Suprapubic skin (tissue), 4 donors: ENCODE results near the gene BUD13. TPM values are rescaled to one million over a fixed set of nuclear protein-coding genes. Genes with fewer than 3 reads are reported as not detected.
A peak's percentile ranks its signal among the peaks of the same experiment; 100 is the strongest.

Experiments
- DNase-seq, 2 donors: peaks; one replicate each; pipeline ENCODE4 v3.0.0-alpha.2; 2019; ENCODE audit warnings: low spot score in 2 of 2
- H3K27ac ChIP-seq: fragments of 200-600 bp; sonication (generic); one replicate; pipeline ENCODE4 v1.5.1; 2019
- H3K27me3 ChIP-seq: fragments of 200-600 bp; sonication (generic); one replicate; pipeline ENCODE4 v1.5.1; 2019
- H3K36me3 ChIP-seq: fragments of 200-600 bp; sonication (generic); one replicate; pipeline ENCODE4 v1.5.1; 2019
- H3K4me1 ChIP-seq: fragments of 200-600 bp; sonication (generic); one replicate; pipeline ENCODE4 v1.5.1; 2019
- H3K4me3 ChIP-seq: fragments of 200-600 bp; sonication (generic); one replicate; pipeline ENCODE4 v1.5.1; 2019; ENCODE audit warnings: mild to moderate bottlenecking
- H3K9me3 ChIP-seq: fragments of 200-600 bp; sonication (generic); one replicate; pipeline ENCODE4 v1.5.1; 2019
- EP300 ChIP-seq: sonication (generic); formaldehyde crosslinking; IDR thresholded peaks from one replicate; pipeline ENCODE4 v1.6.1; 2017; ENCODE audit warnings: antibody characterized with exemption
- POLR2A ChIP-seq, 2 donors: fragments of 450-650 bp; IDR thresholded peaks; one replicate each; pipeline ENCODE4 v1.6.1; 2017; ENCODE audit warnings: antibody characterized with exemption in 2 of 2, mild to moderate bottlenecking in 2 of 2, moderate library complexity in 2 of 2
- POLR2AphosphoS5 ChIP-seq, 3 donors: sonication (generic); formaldehyde crosslinking; IDR thresholded peaks; one replicate each; pipeline ENCODE4 v1.6.1; 2017; ENCODE audit warnings: antibody characterized with exemption in 3 of 3
- WGBS: methylation state at CpG from one replicate; pipeline ENCODE4 v1.1.5; 2018; 5-methylcytosine and 5-hydroxymethylcytosine counted together
- total RNA-seq, 4 donors: library from RNA; depleted of rRNA; stranded (reverse); fragments of >200 nt; gene quantifications; one replicate each; pipeline ENCODE4 v1.1.0, GENCODE V29; 2016
- TF ChIP-seq, protein P1 (sequence below), 2 donors: fragments of 200-600 bp in 1 of 2; fragments of 450-650 bp in 1 of 2; sonication (generic) in 1 of 2; IDR thresholded peaks; one replicate each; pipeline ENCODE4 v1.5.1; 2016 to 2019; ENCODE audit warnings: antibody characterized with exemption in 2 of 2, mild to moderate bottlenecking in 1 of 2, moderate library complexity in 1 of 2

Gene BUD13
- total RNA-seq, 4 donors from 2014 or later: 11.5 to 19.4 (median 14.3) TPM

DNA sequence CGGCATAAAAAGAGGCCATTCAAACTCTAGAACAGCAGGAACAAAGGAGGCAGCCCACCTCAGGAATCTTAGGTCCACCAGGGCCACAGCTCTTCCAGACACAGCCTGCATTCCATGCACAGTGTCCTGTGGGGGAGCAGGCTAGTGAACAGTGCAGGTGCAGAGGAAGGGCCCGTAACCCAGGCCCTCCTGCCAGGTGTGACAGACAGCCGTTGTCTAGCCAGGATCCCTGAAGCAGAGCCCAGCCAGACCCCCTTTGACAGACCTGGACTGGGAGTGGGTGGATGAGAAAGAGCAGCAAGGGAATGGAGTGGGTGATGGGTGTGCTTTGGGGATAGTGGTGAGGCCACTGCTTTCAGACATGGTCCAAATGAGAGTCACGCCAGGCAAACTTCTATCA, 16.2 kb upstream of the BUD13 start:
- H3K36me3 ChIP-seq: peaks cover 24% of the 10 kb centered on the region

DNA sequence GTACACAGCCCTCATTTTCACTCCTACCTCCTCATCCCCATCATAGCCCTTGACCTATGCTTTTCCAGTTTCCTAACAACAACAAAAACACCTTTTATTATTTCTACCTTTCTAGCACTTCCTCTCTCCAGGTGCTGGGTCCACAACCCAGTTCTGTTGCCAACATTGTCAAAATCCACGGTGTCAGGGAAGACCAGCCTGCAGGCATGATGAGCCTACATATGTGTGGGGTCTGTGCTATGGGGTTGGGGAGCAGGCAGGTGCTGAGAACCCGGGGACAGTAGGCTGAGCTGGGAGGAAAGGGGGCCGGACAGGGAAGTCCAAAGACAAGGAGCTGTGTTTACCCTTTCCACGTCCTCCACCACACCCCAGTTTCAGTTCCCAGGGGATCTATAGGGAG, 15.7 kb upstream of the BUD13 start:
- H3K4me1 ChIP-seq: peaks cover 25% of the 10 kb centered on the region
- TF ChIP-seq, protein P1, sequence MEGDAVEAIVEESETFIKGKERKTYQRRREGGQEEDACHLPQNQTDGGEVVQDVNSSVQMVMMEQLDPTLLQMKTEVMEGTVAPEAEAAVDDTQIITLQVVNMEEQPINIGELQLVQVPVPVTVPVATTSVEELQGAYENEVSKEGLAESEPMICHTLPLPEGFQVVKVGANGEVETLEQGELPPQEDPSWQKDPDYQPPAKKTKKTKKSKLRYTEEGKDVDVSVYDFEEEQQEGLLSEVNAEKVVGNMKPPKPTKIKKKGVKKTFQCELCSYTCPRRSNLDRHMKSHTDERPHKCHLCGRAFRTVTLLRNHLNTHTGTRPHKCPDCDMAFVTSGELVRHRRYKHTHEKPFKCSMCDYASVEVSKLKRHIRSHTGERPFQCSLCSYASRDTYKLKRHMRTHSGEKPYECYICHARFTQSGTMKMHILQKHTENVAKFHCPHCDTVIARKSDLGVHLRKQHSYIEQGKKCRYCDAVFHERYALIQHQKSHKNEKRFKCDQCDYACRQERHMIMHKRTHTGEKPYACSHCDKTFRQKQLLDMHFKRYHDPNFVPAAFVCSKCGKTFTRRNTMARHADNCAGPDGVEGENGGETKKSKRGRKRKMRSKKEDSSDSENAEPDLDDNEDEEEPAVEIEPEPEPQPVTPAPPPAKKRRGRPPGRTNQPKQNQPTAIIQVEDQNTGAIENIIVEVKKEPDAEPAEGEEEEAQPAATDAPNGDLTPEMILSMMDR (IDR thresholded peaks at IDR 0.05): no peak
- no peak for TF ChIP-seq POLR2AphosphoS5 (IDR thresholded peaks at IDR 0.05)
- no peak for TF ChIP-seq EP300
- no peak for TF ChIP-seq POLR2A (IDR thresholded peaks at IDR 0.05)
- peaks cover 2% of the 10 kb centered on the region for H3K27me3 ChIP-seq
- 52% methylated on average over 4 of the region's 4 CpGs for WGBS
- H3K9me3 ChIP-seq: no peaks in the 10 kb centered on the region
- peak overlapping the region; percentile 97 for H3K4me3 ChIP-seq
- H3K27ac ChIP-seq: no peak overlapping the region
- peak in 1 of 2 donors; percentile 64 for DNase-seq
- peaks cover 28% of the 10 kb centered on the region for H3K36me3 ChIP-seq

More for the DNA sequence above, 16.2 kb upstream of the BUD13 start:
- Histone ChIP-seq H3K27me3 (peaks cover 2% of the 10 kb centered on the region), H3K4me3 (no peak overlapping the region), H3K27ac (no peak overlapping the region), H3K9me3 (no peaks in the 10 kb centered on the region), H3K4me1 (peaks cover 25% of the 10 kb centered on the region)
- TF ChIP-seq EP300: no peak
- TF ChIP-seq POLR2A (IDR thresholded peaks at IDR 0.05): no peak
- TF ChIP-seq, protein P1 (IDR thresholded peaks at IDR 0.05): no peak
- no peak for TF ChIP-seq POLR2AphosphoS5 (IDR thresholded peaks at IDR 0.05)
- no peak for DNase-seq
- WGBS: 87% methylated on average over 3 of the region's 4 CpGs

DNA sequence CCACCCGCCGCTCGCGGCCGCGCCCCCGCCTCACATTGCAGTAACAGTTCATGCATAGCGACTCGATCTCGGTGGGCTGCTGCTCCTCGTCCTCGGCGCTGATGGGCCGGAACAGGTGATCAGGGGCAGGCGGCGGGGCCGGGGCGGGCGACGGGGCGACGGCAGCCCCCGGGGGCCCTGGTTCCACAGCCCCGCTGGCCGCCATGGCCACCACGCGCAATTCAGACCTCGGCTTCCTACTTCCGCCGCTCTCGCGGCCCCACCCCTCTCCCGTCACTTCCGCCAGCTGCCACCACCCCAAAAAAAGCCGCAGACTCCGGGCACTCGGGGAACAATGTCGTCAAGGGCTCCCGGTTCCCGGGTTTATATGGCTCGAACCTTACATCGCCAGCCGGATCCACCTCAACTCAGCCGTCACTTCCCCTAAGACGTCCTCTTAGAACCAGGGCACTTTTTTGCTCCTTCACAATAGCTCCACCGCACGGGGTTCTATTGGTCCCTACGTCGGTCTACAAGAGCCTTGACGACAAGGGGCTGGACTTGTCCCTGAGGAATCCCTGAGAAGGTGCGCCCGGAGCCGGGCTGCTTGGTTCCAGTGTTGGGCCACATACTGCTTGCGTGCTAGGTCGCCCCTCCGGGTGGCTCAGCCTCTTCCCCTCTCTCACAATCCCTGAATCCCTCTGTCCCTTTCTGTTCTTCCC, 15.1 kb upstream of the BUD13 start, which contains the start of gene ZPR1:
TSS of gene ZPR1 (minus strand) at position 238 of the 701 bp plus-strand sequence. CDS start at position 205, 33 bp downstream.
- H3K4me1 ChIP-seq: peaks cover 25% of the 10 kb centered on the region
- TF ChIP-seq EP300 (no peak), POLR2AphosphoS5 (IDR thresholded peaks at IDR 0.05) (peak in 1 of 3 donors; percentile 44), POLR2A (IDR thresholded peaks at IDR 0.05) (peak in 1 of 2 donors; percentile 56)
- TF ChIP-seq, protein P1 (IDR thresholded peaks at IDR 0.05): no peak
- H3K9me3 ChIP-seq: no peaks in the 10 kb centered on the region
- H3K27me3 ChIP-seq: peaks cover 2% of the 10 kb centered on the region
- H3K36me3 ChIP-seq: peaks cover 34% of the 10 kb centered on the region
- H3K4me3 ChIP-seq: peak within 1 kb of the TSS; percentile 97
- under 1% methylated on average over 22 of the region's 56 CpGs for WGBS
- peak; percentile 92 for DNase-seq
- H3K27ac ChIP-seq: peak within 1 kb of the TSS; percentile 87

DNA sequence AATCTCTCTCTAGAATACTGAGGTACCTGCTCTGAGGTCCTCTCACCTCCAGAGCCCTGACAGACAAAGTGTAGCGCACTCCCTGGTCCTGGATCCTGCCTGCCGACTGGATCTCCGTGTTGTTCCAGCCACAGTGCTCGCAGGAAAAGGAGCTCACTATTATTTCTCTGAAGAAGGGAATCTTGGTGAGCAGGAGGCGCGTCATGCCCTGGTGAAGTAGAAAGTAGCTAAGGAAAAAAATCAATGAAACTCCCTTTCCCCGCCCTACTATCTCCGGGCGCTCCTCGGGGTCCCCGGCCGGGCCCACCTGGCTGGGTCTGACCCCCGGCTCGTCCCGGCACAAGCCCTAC, 14.6 kb upstream of the BUD13 start:
- Histone ChIP-seq H3K27me3 (peaks cover 2% of the 10 kb centered on the region), H3K4me1 (peaks cover 25% of the 10 kb centered on the region), H3K9me3 (no peaks in the 10 kb centered on the region), H3K27ac (peak overlapping the region; percentile 87), H3K4me3 (peak overlapping the region; percentile 97), H3K36me3 (peaks cover 39% of the 10 kb centered on the region)
- WGBS: 0% methylated on average over 4 of the region's 15 CpGs
- TF ChIP-seq POLR2AphosphoS5 (IDR thresholded peaks at IDR 0.05) (no peak), EP300 (no peak), POLR2A (IDR thresholded peaks at IDR 0.05) (no peak)
- TF ChIP-seq, protein P1 (IDR thresholded peaks at IDR 0.05): no peak
- DNase-seq: no peak

DNA sequence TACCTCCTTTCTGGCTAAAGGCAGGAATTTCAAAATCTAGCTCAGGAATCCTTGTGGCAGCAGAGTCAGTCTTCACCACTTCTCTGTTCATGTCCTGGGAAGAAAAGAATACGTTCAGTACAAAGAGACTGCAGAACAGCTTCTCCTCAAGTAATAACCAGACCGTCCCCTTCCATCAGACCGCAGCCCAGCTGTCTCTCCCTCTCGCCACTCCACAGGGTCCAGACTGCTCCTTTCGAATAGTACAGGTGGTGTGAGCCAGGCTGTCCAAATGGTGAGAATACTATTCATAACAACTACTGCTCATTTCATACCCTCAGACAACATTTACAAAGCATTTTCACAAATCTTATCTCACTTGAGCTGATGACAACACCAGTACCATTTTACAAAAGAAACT, 14.2 kb upstream of the BUD13 start:
- Histone ChIP-seq H3K9me3 (no peaks in the 10 kb centered on the region), H3K4me3 (peak overlapping the region; percentile 97), H3K4me1 (peaks cover 25% of the 10 kb centered on the region), H3K27ac (no peak overlapping the region), H3K36me3 (peaks cover 43% of the 10 kb centered on the region), H3K27me3 (peaks cover 2% of the 10 kb centered on the region)
- TF ChIP-seq, protein P1 (IDR thresholded peaks at IDR 0.05): no peak
- TF ChIP-seq EP300 (no peak), POLR2AphosphoS5 (IDR thresholded peaks at IDR 0.05) (no peak), POLR2A (IDR thresholded peaks at IDR 0.05) (no peak)
- DNase-seq: no peak
- 62% methylated on average over 5 of the region's 5 CpGs for WGBS
